Lower lobe of right lung (tissue), 2 donors: Measurements from ENCODE around the gene HNRNPA1L2. TPM values are rescaled to one million over a fixed set of nuclear protein-coding genes. Genes with fewer than 3 reads are reported as not detected.
"Not testable (repeated sequence)": the region's sequence is repeated elsewhere in the genome, so short reads cannot be mapped to it uniquely, and the experiment has no call there.

ENCODE experiments used
- ATAC-seq, 2 donors: fragments of 200-7000 bp; cut with Tn5 transposase; one replicate each; pipeline ENCODE4 v1.9.1; 2020 to 2022; ENCODE audit warnings: mild to moderate bottlenecking in 2 of 2, moderate library complexity in 2 of 2
- DNase-seq: peaks from one replicate; pipeline ENCODE4 v3.0.0-alpha.2; 2020
- H3K27ac ChIP-seq: fragments of 200-600 bp; one replicate; pipeline ENCODE4 v1.8.0; 2022
- H3K27me3 ChIP-seq: fragments of 200-600 bp; one replicate; pipeline ENCODE4 v1.8.0; 2022; ENCODE audit warnings: low read depth
- H3K36me3 ChIP-seq: fragments of 200-600 bp; one replicate; pipeline ENCODE4 v1.8.0; 2022; ENCODE audit warnings: mild to moderate bottlenecking
- H3K4me1 ChIP-seq: fragments of 200-600 bp; one replicate; pipeline ENCODE4 v1.8.0; 2022
- H3K4me3 ChIP-seq: fragments of 200-600 bp; one replicate; pipeline ENCODE4 v1.8.0; 2022; ENCODE audit warnings: mild to moderate bottlenecking
- H3K9me3 ChIP-seq: fragments of 200-600 bp; one replicate; pipeline ENCODE4 v1.8.0; 2022
- intact Hi-C: fragments of 100-400 bp; cut with DNase I; formaldehyde crosslinking; loops from one replicate; pipeline ENCODE4 v1.11.0; 2022
- long read RNA-seq: library from polyadenylated mRNA; unstranded; transcript quantifications from one replicate; pipeline ENCODE4 v2.0.0, GENCODE V29; 2021
- total RNA-seq: library from RNA; stranded (reverse); fragmentation: NEBNext Ultra II Directional; extraction: Animal tissue kit (Norgen Biotek cat#: 25700); gene quantifications from one replicate; pipeline ENCODE4 v1.2.1, GENCODE V29; 2021
- TF ChIP-seq, protein P1 (sequence below): fragments of 200-600 bp; IDR thresholded peaks from one replicate; pipeline ENCODE4 v1.8.0; 2022; ENCODE audit warnings: antibody characterized with exemption, mild to moderate bottlenecking
- donor health status: DM: no; HTN: yes; CAD: no; lungs with severe emphysema.

The HNRNPA1L2 gene
- total RNA-seq = 5.7 TPM
- long read RNA-seq, partial matches to known transcripts = 0 of 1 reads
- long read RNA-seq, other reads (novel, unspliced or antisense) = 0 of 1 reads

DNA sequence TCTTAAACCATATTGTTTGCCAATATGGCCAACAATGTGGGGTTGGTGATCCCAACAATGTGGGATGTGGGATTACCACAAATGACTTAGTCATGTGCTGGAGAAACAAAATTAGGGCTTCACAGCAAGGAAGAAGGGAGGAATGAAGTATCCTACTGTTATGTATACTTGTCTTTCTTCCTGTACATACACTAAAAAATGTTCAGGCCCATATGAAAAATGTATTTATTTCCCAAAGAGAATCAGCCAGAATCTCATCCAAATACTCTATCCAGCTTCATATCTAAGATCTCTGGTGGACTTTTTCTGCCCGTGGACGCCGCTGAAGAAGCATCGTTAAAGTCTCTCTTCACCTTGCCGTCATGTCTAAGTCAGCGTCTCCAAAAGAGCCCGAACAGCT lies at the start of gene HNRNPA1L2:
Gene HNRNPA1L2, plus strand, starts transcription at position 301 of the 400 bp plus-strand sequence. Its CDS starts 62 bp downstream, at position 363.
- TF ChIP-seq, protein P1, sequence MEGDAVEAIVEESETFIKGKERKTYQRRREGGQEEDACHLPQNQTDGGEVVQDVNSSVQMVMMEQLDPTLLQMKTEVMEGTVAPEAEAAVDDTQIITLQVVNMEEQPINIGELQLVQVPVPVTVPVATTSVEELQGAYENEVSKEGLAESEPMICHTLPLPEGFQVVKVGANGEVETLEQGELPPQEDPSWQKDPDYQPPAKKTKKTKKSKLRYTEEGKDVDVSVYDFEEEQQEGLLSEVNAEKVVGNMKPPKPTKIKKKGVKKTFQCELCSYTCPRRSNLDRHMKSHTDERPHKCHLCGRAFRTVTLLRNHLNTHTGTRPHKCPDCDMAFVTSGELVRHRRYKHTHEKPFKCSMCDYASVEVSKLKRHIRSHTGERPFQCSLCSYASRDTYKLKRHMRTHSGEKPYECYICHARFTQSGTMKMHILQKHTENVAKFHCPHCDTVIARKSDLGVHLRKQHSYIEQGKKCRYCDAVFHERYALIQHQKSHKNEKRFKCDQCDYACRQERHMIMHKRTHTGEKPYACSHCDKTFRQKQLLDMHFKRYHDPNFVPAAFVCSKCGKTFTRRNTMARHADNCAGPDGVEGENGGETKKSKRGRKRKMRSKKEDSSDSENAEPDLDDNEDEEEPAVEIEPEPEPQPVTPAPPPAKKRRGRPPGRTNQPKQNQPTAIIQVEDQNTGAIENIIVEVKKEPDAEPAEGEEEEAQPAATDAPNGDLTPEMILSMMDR = no peak
- H3K36me3 ChIP-seq = peaks cover 37% of the 10 kb centered on the region
- no peak within 1 kb of the TSS for H3K27ac ChIP-seq
- DNase-seq (no peak), ATAC-seq (no peak)
- no peaks in the 10 kb centered on the region for H3K4me1 ChIP-seq
- no peaks in the 10 kb centered on the region for H3K27me3 ChIP-seq
- intact Hi-C loops = no loop called here
- H3K4me3 ChIP-seq = no peak within 1 kb of the TSS
- H3K9me3 ChIP-seq = no peaks in the 10 kb centered on the region

DNA sequence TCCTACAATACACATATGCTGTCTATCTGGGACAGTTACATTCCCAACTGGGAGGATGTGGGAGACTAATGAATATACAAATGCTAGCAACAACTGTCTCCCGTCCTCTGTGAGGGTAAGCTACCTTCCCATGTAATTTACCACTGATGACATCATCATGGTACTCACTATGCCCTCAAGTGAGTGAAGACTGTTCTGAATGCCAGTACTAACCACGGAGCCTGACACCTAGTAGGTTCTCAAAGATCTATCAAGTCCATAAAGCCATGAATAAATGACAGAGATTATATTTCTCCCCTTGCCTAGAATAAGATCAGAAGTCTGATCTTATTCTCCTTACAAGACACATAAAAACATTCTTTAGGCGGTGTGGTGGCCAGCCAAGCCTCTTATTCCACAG lies 49.1 kb upstream of the HNRNPA1L2 start:
- intact Hi-C loops, ATAC-seq, H3K36me3 ChIP-seq, DNase-seq, H3K4me3 ChIP-seq, H3K27me3 ChIP-seq, H3K4me1 ChIP-seq, H3K27ac ChIP-seq, H3K9me3 ChIP-seq: not testable (repeated sequence)

DNA sequence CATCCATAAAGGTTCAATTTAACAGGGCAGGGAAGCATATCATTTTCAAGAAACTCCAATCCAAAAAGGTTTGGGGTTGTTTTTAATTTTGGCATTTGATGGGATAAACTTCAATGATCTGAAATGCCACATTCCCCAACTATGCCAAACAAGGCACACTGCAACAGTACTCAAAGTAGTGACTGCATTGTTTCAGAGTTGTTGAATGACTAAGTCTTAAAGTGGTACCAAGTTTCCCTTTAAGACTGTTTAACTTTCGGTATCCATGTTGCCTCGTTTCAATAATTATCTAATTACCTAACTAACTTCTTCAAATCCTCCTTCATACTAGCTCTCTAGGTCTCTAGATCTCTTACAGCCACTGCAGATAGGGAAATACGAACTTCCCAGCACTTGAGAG lies 48.4 kb upstream of the HNRNPA1L2 start:
- H3K27me3 ChIP-seq, H3K36me3 ChIP-seq, H3K27ac ChIP-seq, ATAC-seq, H3K9me3 ChIP-seq, DNase-seq, H3K4me1 ChIP-seq, H3K4me3 ChIP-seq, intact Hi-C loops: not testable (repeated sequence)

DNA sequence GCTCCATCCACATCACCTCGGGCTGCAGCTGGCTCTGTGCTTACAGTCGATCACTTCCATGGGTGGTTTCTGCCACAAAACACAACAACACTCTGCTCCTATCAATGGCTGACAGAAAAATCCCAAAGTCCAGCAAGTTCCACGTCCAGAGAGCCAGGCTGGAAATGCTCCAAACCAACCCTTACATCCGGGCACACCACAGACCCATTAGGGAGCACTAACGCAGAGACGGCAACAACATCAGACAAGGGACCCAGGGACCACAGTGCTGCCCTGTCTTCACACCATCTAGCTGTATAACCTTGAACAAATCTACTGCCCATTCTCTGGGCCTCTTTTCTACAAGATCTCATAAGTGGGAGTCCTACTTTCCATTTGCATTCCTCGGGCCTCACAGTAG lies 47.9 kb upstream of the HNRNPA1L2 start:
- DNase-seq, intact Hi-C loops, H3K27me3 ChIP-seq, H3K4me1 ChIP-seq, H3K36me3 ChIP-seq, H3K4me3 ChIP-seq, ATAC-seq, H3K27ac ChIP-seq, H3K9me3 ChIP-seq: not testable (repeated sequence)

DNA sequence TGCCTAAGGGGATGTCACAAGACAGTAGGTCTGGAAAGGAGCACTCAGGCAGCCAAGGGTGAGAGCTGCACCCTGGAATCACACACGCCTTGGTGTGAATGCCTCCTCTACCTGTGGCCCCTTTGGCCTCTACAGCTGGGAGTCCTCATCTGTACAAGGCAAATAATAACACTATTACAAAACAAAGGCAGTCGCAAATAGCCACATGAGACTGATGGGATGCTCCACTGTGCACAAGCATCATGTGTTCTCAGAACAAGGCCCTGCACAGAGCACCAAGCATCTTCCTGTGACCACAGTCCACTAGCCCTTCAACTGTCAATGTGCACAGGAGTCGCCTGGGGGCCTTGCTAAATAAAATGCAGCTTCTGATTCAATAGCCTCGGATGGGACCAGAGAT lies 44.6 kb upstream of the HNRNPA1L2 start:
- DNase-seq = no peak
- H3K36me3 ChIP-seq = no peaks in the 10 kb centered on the region
- intact Hi-C loops = no loop called here

DNA sequence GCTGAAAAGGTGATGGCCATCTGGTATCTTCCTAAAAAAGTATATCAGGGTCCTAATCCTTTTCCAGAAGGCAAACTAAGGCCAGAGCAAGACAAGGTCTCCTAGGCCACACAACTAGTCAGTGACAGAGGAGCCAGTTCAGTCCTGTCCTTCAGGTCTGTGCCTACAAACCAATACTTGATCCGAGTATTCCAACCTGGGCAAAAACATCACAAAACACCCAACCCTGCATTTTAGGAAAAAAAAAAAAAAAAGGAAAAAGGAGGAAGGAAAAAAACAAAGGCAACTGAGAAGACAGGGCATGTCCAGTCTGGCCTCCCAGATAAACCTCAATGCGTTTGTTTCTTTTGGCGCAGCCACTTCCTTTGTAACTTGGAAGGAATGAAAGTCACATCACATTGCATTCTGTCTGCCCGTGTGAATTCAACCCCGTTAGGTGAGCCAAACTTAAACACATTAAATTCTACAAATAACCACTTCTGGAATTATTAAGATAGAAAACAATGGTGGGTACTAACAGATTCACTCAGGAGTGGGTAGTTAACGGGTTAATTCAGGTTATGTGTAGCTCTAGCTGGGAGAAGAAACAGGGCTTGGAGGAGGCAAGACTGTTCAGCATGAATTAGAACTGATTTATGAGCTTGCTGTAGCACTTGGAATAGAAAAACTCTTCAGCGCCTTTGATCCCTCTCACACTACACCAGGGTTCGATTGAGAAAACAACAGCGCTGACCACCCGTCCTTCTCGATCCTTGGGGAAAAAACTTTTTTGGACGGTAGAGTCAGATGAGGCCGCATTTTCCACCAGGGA lies 43.0 kb upstream of the HNRNPA1L2 start:
- no peaks in the 10 kb centered on the region for H3K27me3 ChIP-seq
- H3K36me3 ChIP-seq = no peaks in the 10 kb centered on the region
- ATAC-seq = peak; percentile 20 to 27
- H3K27ac ChIP-seq = peak overlapping the region; percentile 81
- H3K9me3 ChIP-seq = no peaks in the 10 kb centered on the region
- intact Hi-C loops = no loop called here
- peaks cover 13% of the 10 kb centered on the region for H3K4me1 ChIP-seq
- H3K4me3 ChIP-seq = peak overlapping the region; percentile 69
- no peak for DNase-seq
- TF ChIP-seq, protein P1 = no peak

More for the DNA sequence above, 44.6 kb upstream of the HNRNPA1L2 start:
- H3K9me3 ChIP-seq = no peaks in the 10 kb centered on the region
- no peak overlapping the region for H3K4me3 ChIP-seq
- peaks cover 13% of the 10 kb centered on the region for H3K4me1 ChIP-seq
- no peak overlapping the region for H3K27ac ChIP-seq
- TF ChIP-seq, protein P1 = no peak
- ATAC-seq = no peak
- H3K27me3 ChIP-seq = no peaks in the 10 kb centered on the region
